ENCODE results near the gene RUSC2. TPM values are rescaled to one million over a fixed set of nuclear protein-coding genes. Genes with fewer than 3 reads are reported as not detected.

RUSC2 gene
- total RNA-seq, 4 donors from 2014 or later: 20.8 to 166 (median 45.7) TPM

- in situ Hi-C loops (cut with MboI; ENCODE audit: low sequenced_read_pairs in 4 of 4): no loop called here
- H3K4me3 ChIP-seq: no peak overlapping the region
- TF ChIP-seq, protein P1, sequence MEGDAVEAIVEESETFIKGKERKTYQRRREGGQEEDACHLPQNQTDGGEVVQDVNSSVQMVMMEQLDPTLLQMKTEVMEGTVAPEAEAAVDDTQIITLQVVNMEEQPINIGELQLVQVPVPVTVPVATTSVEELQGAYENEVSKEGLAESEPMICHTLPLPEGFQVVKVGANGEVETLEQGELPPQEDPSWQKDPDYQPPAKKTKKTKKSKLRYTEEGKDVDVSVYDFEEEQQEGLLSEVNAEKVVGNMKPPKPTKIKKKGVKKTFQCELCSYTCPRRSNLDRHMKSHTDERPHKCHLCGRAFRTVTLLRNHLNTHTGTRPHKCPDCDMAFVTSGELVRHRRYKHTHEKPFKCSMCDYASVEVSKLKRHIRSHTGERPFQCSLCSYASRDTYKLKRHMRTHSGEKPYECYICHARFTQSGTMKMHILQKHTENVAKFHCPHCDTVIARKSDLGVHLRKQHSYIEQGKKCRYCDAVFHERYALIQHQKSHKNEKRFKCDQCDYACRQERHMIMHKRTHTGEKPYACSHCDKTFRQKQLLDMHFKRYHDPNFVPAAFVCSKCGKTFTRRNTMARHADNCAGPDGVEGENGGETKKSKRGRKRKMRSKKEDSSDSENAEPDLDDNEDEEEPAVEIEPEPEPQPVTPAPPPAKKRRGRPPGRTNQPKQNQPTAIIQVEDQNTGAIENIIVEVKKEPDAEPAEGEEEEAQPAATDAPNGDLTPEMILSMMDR (IDR thresholded peaks at IDR 0.05 in 4 of 5, conservative IDR thresholded peaks at IDR 0.05 in 1 of 5): no peak
- TF ChIP-seq POLR2A (IDR thresholded peaks at IDR 0.05): no peak
- H3K36me3 ChIP-seq: no peaks in the 10 kb centered on the region
- peak overlapping the region; percentile 86 to 95 (median 89) for H3K27ac ChIP-seq
- peak in 1 of 2 donors; percentile 73 for DNase-seq
- no peaks in the 10 kb centered on the region for H3K9me3 ChIP-seq
- intact Hi-C loops (cut with DNase I; ENCODE audit: low total_unique reads): loop anchor here (2.0 kb wide), 1 partner anchor 525 kb away; no protein-coding TSS in a partner anchor
- peak in 1 of 2 donors; percentile 23 for ATAC-seq
- H3K27me3 ChIP-seq: no peaks in the 10 kb centered on the region
- peaks cover 93 to 96% of the 10 kb centered on the region in 2 donors for H3K4me1 ChIP-seq
These were observed 27.8 kb downstream of the RUSC2 start for GRCh38 chr9:35517552-35518224.

DNA sequence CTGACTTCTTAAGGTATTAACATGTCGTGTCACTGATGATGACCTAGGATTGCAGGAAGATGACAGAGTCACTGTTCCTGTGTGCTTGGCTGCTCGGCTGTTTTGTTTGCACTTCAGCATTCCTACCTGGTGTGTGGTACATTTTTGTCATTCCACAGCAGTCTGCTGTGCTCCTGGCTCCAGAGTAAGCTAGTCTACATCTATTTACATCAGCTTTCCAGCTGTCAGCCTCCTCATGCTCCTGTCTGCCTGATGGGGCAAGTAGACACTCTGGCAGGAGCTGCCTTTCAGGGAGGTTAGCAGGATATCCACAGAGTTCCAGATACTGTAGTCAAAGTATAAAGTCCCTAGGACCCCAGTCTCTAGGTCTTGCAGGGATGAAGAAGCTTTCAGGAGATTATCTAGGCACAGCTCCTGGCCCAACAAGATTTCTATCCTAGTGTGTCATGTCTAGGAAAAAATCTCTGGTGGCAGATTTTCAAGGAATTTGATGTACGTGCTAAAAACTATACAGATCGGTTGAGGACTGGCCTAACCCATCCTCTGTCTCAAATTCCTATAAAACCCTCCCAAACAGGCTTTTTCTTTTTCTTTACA lies 28.4 kb downstream of the RUSC2 start:
- peak; percentile 28 to 69 for DNase-seq
- H3K4me1 ChIP-seq: peaks cover 94 to 96% of the 10 kb centered on the region in 2 donors
- H3K27me3 ChIP-seq: no peaks in the 10 kb centered on the region
- peak overlapping the region; percentile 86 to 95 (median 89) for H3K27ac ChIP-seq
- H3K9me3 ChIP-seq: no peaks in the 10 kb centered on the region
- no peak overlapping the region for H3K4me3 ChIP-seq
- peak; percentile 12 to 26 for ATAC-seq
- in situ Hi-C loops (cut with MboI; ENCODE audit: low sequenced_read_pairs in 4 of 4): no loop called here
- TF ChIP-seq POLR2A (IDR thresholded peaks at IDR 0.05): peak; percentile 4 to 39
- TF ChIP-seq, protein P1 (IDR thresholded peaks at IDR 0.05 in 4 of 5, conservative IDR thresholded peaks at IDR 0.05 in 1 of 5): no peak
- H3K36me3 ChIP-seq: no peaks in the 10 kb centered on the region
- intact Hi-C loops (cut with DNase I; ENCODE audit: low total_unique reads): loop anchor here (2.0 kb wide), 1 partner anchor 526 kb away; no protein-coding TSS in a partner anchor

DNA sequence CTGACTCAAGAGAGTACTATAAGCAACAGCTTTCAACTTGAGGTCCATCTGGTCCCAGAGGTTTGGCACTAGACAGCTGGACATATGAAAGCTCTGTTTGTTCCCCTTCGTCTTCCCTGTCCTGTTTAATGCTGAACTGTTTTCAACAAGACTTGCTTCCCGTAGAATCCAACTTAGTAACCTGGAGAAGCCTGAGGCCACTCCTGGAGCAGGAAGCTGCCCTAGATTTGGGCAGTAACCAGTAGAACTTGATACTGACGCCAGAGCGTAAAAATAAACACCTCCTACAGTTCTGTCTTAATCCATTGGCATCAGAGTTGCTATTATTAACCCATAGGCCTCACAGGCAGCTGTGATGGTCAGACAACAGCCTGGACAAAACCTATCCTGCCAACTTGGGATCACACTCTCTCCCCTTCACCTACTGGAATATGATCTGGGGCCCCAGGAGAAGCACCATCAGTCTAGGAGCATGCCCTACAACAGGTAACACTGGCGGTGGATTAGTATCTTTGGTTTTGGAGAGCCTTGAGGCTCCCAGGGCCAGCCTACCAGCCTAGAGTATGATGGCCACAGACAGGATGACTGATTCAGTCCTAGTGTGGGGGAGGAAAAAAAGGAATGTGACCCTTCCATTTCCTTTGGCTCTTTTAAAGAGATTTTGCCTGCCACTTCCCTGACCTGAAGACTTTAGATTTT lies 29.2 kb downstream of the RUSC2 start:
- Histone ChIP-seq H3K27ac (peak overlapping the region; percentile 86 to 95 (median 89)), H3K4me3 (no peak overlapping the region), H3K36me3 (no peaks in the 10 kb centered on the region), H3K27me3 (no peaks in the 10 kb centered on the region), H3K9me3 (no peaks in the 10 kb centered on the region), H3K4me1 (peaks cover 90 to 92% of the 10 kb centered on the region in 2 donors)
- ATAC-seq (peak; percentile 82 to 83), DNase-seq (peak; percentile 77 to 81)
- intact Hi-C loops (cut with DNase I; ENCODE audit: low total_unique reads) (loop anchor here (1.0 to 2.0 kb wide), 2 partner anchors 43 to 526 kb away; no protein-coding TSS in a partner anchor), in situ Hi-C loops (cut with MboI; ENCODE audit: low sequenced_read_pairs in 4 of 4) (no loop called here)
- TF ChIP-seq POLR2A (IDR thresholded peaks at IDR 0.05): peak; percentile 48 to 61
- TF ChIP-seq, protein P1 (IDR thresholded peaks at IDR 0.05 in 4 of 5, conservative IDR thresholded peaks at IDR 0.05 in 1 of 5): no peak

GRCh38 chr9:35519692-35520363 lies 29.9 kb downstream of the RUSC2 start:
- no peak for DNase-seq
- TF ChIP-seq, protein P1 (IDR thresholded peaks at IDR 0.05 in 4 of 5, conservative IDR thresholded peaks at IDR 0.05 in 1 of 5): no peak
- no peak for TF ChIP-seq POLR2A (IDR thresholded peaks at IDR 0.05)
- Histone ChIP-seq H3K27ac (peak overlapping the region; percentile 86 to 95 (median 89)), H3K27me3 (no peaks in the 10 kb centered on the region), H3K9me3 (no peaks in the 10 kb centered on the region), H3K36me3 (no peaks in the 10 kb centered on the region), H3K4me1 (peaks cover 83 to 85% of the 10 kb centered on the region in 2 donors), H3K4me3 (no peak overlapping the region)
- intact Hi-C loops (cut with DNase I; ENCODE audit: low total_unique reads) (loop anchor here (1.0 to 2.0 kb wide), 3 partner anchors 15 to 527 kb away; no protein-coding TSS in a partner anchor), in situ Hi-C loops (cut with MboI; ENCODE audit: low sequenced_read_pairs in 4 of 4) (no loop called here)
- ATAC-seq: no peak
